Epithelial cell of proximal tubule (primary cell): Measurements from ENCODE around the gene CADM3. TPM values are rescaled to one million over a fixed set of nuclear protein-coding genes. Genes with fewer than 3 reads are reported as not detected.
A peak's percentile ranks its signal among the peaks of the same experiment; 100 is the strongest.

Source experiments
- DNase-seq: peaks from one replicate; pipeline ENCODE4 v3.0.0-alpha.2; 2011; ENCODE audit warnings: low read depth
- H3K4me3 ChIP-seq: 2 replicates; pipeline ENCODE4 v1.5.1; 2011; ENCODE audit warnings: low read depth, mild to moderate bottlenecking, low read length
- CTCF ChIP-seq: conservative IDR thresholded peaks from 2 replicates; pipeline ENCODE4 v1.5.1; 2012; ENCODE audit warnings: low read depth, mild to moderate bottlenecking, low read length
- total RNA-seq: library from RNA; depleted of rRNA; stranded (reverse); fragments of >200 nt; gene quantifications from 2 replicates; pipeline ENCODE4 v1.2.3, GENCODE V29; 2015

CADM3 gene
- total RNA-seq: not detected in 2 replicates

GRCh38 chr1:159171254-159171687 is at the start of gene CADM3:
TSS of gene CADM3 (plus strand) at chr1:159171615. CDS start at chr1:159171766, 151 bp downstream.
- DNase-seq: no peak
- H3K4me3 ChIP-seq: peak within 1 kb of the TSS; percentile 26
- TF ChIP-seq CTCF: no peak

- no peak for DNase-seq
- no peak for TF ChIP-seq CTCF
- no peak overlapping the region for H3K4me3 ChIP-seq
Observed at GRCh38 chr1:159122005-159122621, 49.3 kb upstream of the CADM3 start.

- TF ChIP-seq CTCF: no peak
- DNase-seq: no peak
- no peak overlapping the region for H3K4me3 ChIP-seq
Observed at GRCh38 chr1:159123587-159123986, 47.8 kb upstream of the CADM3 start.

GRCh38 chr1:159132271-159132881 is 39.0 kb upstream of the CADM3 start:
- no peak overlapping the region for H3K4me3 ChIP-seq
- no peak for DNase-seq
- TF ChIP-seq CTCF: peak; percentile 89

GRCh38 chr1:159140474-159140873 is 30.9 kb upstream of the CADM3 start:
- no peak for TF ChIP-seq CTCF

GRCh38 chr1:159141584-159142390 is 29.6 kb upstream of the CADM3 start:
- TF ChIP-seq CTCF: no peak
- H3K4me3 ChIP-seq: peak overlapping the region; percentile 24
- DNase-seq: no peak

More at GRCh38 chr1:159140474-159140873, 30.9 kb upstream of the CADM3 start:
- no peak for DNase-seq
- H3K4me3 ChIP-seq: no peak overlapping the region
